Hematopoietic multipotent progenitor cell treated with erythropoietin and hydrocortisone succinate and interleukin-3 and kit ligand, for 8 days (in vitro differentiated cells): Measurements from ENCODE around the gene KCNJ15.

Experiments
- DNase-seq: peaks from one replicate; pipeline ENCODE4 v3.0.0-alpha.2; 2015

Gene KCNJ15

DNA sequence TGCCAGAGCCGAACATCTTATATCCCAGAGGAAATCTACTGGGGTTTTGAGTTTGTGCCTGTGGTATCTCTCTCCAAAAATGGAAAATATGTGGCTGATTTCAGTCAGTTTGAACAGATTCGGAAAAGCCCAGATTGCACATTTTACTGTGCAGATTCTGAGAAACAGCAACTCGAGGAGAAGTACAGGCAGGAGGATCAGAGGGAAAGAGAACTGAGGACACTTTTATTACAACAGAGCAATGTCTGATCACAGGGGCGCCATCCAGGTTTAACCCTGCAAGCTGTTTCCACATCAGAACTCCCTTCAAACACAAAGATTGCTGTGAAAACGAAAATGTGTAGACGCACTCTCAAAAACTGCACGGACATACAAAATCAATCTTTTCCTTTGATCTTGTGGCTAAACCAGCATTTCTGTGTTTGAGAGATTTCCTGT is 43.4 kb downstream of the KCNJ15 start:
- DNase-seq = no peak

DNA sequence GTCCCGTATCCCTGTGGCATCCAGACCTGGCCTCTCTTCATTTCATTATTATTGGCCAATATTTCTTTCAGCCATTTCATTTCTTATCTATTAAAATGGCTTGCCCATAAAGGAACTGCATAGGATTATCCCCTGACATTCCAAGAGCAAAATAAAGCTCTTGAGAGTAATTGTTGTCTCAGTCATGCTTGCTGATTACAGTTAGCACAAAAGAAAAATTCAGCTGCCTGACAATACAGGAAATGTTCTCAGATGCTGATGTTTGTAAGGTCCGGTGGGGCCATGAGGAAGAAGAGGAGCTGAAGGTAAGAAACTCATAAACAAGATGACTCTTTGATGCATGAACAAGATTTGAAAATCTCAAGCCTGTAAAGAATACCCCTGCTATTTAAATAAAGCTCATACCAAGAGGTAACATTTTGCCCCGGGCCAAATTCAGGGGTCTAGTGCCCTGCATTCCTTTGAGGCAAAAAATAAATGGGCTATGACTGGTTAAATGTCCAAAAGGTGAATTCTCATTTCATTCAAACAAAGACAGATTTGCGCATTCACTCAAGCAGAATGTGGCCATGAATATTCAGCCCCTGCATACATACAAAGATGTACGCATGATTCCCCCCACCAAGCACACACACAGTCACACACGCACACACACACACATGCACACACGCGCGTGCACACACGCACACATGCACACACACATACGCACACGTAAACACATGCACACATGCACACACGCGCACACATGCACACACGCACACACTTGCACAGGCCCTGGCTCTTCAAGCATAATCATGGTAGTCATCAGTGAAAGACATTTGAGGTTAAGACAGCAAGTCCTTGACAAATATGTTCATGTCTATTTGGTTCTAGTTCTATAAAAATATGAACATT is 44.8 kb downstream of the KCNJ15 start:
- no peak for DNase-seq

DNA sequence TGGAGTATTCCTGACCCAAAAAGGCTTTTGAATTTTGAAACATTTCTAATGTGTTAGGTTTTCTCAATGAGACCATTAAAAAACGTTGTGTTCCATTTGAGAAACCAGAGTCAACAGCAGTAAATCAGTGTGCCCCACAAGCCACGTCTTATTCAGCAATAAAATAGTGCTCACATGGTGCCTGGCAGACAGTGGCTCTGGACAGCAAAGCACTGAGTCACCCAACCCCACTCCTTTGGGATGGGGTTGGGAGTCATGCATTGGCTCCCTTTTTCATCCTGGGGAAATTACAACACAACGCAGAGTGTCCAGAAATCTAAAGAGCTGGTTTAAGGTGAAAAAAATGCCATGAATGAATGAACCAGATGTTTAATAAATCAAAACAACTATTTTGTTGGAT is 46.5 kb downstream of the KCNJ15 start:
- DNase-seq = no peak

GRCh38 chr21:38306433-38307141 is 49.8 kb downstream of the KCNJ15 start:
- no peak for DNase-seq

DNA sequence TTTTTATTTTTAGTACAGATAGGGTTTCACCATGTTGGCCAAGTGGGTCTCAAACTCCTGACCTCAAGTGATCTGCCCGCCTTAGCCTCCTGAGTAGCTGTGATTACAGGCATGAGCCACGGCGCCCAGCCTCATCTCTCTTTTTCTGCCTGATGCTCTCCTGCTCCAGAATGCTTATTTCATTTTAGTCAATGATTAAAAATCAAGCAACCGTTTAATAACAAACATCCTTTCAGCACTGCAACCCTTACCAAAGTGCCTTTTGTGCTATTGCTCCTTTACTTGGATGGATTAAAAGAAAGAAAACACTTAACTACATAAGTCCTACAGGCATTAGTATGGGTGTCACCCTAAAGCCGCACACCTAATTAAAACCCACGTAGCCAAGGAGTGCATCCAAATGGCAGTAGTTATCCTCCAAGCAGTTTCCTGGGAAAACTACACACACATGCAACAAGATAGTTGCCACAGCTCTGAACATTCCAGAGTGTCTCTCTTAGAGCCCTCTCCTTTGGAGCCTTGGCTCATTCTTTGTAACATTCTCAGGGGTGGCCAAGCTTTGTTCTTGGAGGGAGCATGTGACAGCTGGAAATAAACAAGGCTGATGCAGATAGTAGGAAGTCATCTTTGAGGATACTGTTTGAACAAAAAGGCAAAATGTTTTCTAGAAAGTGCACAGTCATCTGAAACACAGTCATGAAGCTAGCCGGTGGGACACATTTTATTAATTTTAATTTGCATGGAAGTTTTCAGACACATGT is 51.2 kb downstream of the KCNJ15 start:
- DNase-seq = no peak

GRCh38 chr21:38308532-38309119 is 51.8 kb downstream of the KCNJ15 start:
- no peak for DNase-seq

DNA sequence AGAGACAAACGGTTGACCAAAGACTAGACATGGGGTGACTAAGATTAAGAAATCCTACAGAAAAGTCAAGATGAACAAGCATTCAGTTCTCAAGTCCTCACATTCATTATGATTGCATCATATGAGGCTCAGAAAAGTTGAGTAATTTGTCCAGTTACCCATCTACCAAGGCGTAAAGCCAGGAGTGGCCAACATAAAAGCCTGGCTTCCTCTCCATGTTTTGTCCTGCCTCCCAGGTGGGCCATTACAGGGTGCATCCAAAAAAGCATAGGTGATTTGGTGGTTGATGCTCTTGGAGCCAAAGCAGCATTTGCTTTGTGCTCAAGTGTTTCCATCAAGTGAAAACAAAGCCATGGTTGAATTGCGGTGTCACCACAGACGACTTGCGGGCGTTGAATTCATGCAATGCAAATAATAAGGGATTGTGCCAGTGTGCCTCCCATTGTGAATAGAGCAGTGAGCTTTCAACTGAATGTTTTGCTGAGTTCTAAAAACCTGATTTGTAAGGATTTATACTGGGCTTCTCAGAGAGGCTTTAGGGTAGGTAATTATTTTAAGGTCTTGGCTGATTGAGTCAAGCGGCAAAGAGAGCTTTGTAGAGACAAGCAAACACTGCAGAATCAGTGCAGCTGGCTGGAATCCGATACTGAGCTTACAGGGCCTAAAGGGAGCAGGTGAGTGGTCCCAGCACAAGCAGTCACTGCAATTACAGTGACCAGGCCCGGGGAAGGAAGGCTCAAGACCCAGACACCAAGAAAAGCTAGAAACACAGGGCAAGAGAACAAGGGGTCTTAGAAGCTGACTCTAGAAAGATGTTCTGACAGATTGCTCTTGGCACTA is 54.1 kb downstream of the KCNJ15 start:
- DNase-seq = no peak

- DNase-seq = no peak
Observed at GRCh38 chr21:38311765-38312164, 55.0 kb downstream of the KCNJ15 start.

- DNase-seq = no peak
Observed at GRCh38 chr21:38312822-38313221, 56.0 kb downstream of the KCNJ15 start.

DNA sequence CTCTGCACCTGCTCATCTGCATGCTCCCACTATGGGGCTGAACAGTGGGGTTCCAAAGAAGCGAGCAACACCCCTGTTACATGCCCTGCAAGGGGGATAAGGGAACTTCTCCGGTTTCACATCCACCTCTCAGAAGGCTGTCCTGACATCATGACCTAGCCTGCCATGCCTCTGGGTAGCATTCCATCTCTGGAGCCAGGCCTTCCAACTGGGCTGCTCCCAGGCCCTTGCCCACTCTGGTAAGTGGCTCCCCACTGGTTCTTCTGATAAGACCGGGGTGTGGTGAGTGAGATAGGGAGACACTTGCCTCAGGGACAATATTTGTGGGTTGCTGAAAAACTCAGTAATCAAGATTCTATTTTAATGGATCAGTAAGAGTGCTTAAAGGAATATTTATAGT is 57.8 kb downstream of the KCNJ15 start:
- peak; percentile 59 for DNase-seq

GRCh38 chr21:38315122-38315521 is 58.3 kb downstream of the KCNJ15 start:
- DNase-seq = no peak

DNA sequence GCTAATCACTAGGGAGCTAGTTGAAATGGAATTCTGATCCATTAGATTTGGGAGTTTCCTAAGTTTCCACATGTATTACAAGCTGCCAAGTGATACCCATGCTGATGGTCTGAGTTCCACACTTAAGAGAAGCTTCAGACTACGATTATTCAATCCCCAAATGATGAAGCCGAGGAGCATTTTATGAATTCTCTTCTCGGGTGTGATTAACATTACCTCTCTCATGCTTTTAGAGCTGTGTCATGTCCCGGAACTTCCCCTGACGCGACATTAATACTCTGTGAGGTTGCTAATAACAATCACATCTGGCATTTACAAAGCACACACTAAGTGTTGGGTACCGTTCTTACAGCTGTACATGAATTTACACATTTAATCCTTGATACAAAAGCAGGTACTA is 63.0 kb downstream of the KCNJ15 start:
- DNase-seq = no peak

GRCh38 chr21:38321568-38321967 is 64.8 kb downstream of the KCNJ15 start:
- no peak for DNase-seq

DNA sequence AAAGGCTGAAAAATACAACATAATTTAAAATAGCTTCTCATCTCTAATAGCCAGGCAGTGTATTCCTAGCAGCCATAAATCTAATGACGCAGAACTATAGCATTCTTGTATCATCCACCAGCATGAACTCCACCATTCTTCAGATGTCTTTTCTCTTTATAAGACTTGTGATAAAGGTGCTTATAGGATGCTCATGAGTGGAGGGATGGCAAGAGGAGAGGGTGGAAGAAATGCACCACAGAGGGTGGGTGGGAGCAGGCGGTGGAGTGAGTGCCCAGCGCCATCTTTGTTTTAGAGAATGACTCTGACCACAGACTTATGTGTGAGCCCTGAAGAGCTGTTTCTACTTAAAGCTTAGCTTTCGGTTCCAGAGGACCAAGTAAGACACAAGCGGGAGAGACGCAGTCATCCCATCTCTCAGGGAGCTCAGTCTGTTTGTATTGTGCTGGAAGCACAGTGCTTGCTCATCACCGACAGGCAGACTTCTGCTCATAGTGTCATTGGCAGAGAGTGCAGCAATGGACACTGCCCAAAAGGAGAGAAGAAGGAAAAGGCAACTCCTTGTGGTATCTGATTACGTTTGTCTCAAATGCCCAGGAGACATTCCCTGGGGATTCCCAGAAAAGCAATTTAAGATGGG is 65.6 kb downstream of the KCNJ15 start:
- DNase-seq = no peak

- no peak for DNase-seq
Observed at GRCh38 chr21:38323721-38324531, 67.1 kb downstream of the KCNJ15 start.

DNA sequence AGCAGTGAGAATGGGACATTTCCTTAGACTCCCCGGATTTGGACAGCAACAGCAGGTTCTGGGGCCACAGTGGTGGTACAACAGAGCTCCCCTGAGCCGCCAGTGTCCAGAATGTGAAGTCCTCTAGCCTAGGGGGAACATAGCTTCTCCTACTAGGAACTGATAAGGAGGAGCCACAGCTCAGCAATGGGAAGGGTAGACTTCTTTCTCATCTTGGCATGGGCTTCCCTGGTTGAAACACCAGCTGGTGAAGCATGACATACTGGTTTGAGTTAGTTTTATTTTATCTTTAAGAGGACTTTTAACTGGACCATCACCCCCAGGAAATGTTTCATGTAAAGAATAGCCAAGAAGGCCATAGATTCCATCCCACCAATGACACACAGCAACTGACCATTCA is 68.4 kb downstream of the KCNJ15 start:
- DNase-seq = no peak

- no peak for DNase-seq
Observed at GRCh38 chr21:38325731-38326420, 69.1 kb downstream of the KCNJ15 start.

GRCh38 chr21:38326429-38326828 is 69.6 kb downstream of the KCNJ15 start:
- no peak for DNase-seq

DNA sequence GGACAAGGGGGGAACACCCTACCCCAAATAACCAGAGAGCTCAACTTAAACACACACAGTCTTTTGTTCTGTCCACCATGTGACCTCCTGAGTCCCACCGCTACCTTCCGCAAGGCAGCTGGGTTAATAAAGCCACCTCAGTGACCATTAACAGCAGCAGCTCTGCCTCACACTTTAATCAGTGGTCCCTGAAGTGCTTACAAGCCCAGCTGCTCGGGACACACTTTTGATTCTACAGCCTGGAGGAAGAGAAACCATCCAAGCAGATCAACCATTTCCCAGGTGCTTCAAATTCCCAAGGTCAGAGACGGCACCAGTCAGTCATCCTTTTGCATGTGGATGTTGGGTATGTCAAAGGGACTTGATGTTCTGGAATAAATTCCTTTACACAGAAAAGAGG is 70.1 kb downstream of the KCNJ15 start:
- no peak for DNase-seq

DNA sequence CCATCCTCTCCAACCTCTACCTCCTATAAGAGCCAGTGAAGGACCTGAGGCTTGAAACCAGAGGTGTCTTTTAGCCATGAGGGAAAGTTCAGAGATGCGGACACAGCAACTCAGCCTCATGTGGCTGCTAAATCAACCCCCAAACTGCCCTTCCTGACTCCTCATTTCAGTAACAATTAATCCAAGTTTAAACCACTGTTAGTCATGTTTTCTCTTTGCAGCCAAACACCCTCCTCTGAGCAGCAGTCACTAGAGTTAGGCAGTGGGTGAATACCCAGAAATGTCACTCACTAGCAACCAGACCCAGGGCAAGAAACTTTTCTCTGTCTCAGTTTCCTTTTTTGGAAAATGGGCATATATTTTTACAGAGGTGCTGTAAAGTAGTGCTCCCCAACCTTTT is 71.2 kb downstream of the KCNJ15 start:
- DNase-seq = no peak
